Sigmoid colon (tissue), 4 donors: Measurements from ENCODE around the gene SFRP2.

ENCODE experiments used
- CTCF ChIP-seq, 4 experiments: fragments of 450-650 bp in 3 of 4; fragments of 200-600 bp in 1 of 4; IDR thresholded peaks; one replicate each; pipeline ENCODE4 v1.5.1; 2016 to 2019; ENCODE audit warnings: antibody characterized with exemption in 4 of 4, mild to moderate bottlenecking in 3 of 4, moderate library complexity in 2 of 4
- EP300 ChIP-seq, 4 donors: sonication (generic); formaldehyde crosslinking; IDR thresholded peaks; one replicate each; pipeline ENCODE4 v1.6.1; 2017; ENCODE audit warnings: antibody characterized with exemption in 4 of 4
- POLR2A ChIP-seq, 2 donors: fragments of 450-650 bp; IDR thresholded peaks; one replicate each; pipeline ENCODE4 v1.6.1; 2016; ENCODE audit warnings: antibody characterized with exemption in 2 of 2, mild to moderate bottlenecking in 2 of 2, moderate library complexity in 2 of 2
- POLR2AphosphoS5 ChIP-seq, 4 donors: sonication (generic); formaldehyde crosslinking; IDR thresholded peaks; one replicate each; pipeline ENCODE4 v1.6.1; 2017; ENCODE audit warnings: antibody characterized with exemption in 4 of 4

GRCh38 chr4:153785910-153786721 is 2.8 kb downstream of the SFRP2 start:
- TF ChIP-seq POLR2A (IDR thresholded peaks at IDR 0.05) (no peak), EP300 (IDR thresholded peaks at IDR 0.05) (no peak), CTCF (IDR thresholded peaks at IDR 0.05) (no peak), POLR2AphosphoS5 (IDR thresholded peaks at IDR 0.05) (no peak)
